Activated T-helper 2 cell treated with anti-CD3 and anti-CD28 coated beads, Interferon-gamma antibody, Interleukin-2, Interleukin-4, amounts not matched to agents 10 μg/mL and 5 μg/mL and 100 μg/mL, durations not matched to agents 14 hours and 24 hours and 36 hours (primary cell): Measurements from ENCODE around the gene RERG. TPM values are rescaled to one million over a fixed set of nuclear protein-coding genes. Genes with fewer than 3 reads are reported as not detected.

Source experiments
- DNase-seq: peaks from one replicate; pipeline ENCODE4 v3.0.0; 2021; ENCODE audit warnings: low spot score
- H3K27ac Mint-ChIP-seq: one replicate; pipeline ENCODE4 v1.8.0; 2021; ENCODE audit warnings: mixed read lengths
- H3K27me3 Mint-ChIP-seq: one replicate; pipeline ENCODE4 v1.8.0; 2021; ENCODE audit warnings: low read depth, mixed read lengths
- H3K36me3 Mint-ChIP-seq: one replicate; pipeline ENCODE4 v1.8.0; 2021; ENCODE audit warnings: low read depth, mixed read lengths
- H3K4me1 Mint-ChIP-seq: one replicate; pipeline ENCODE4 v1.8.0; 2021; ENCODE audit warnings: low read depth, mixed read lengths
- H3K4me3 Mint-ChIP-seq: one replicate; pipeline ENCODE4 v1.8.0; 2021; ENCODE audit warnings: low read depth, mild to moderate bottlenecking, moderate library complexity, mixed read lengths
- H3K9me3 Mint-ChIP-seq: one replicate; pipeline ENCODE4 v1.8.0; 2021; ENCODE audit warnings: mixed read lengths
- intact Hi-C: fragments of 100-400 bp; cut with micrococcal nuclease; formaldehyde crosslinking; loops from one replicate; pipeline ENCODE4 v1.15.1; 2023
- total RNA-seq: library from RNA; stranded (reverse); gene quantifications from 2 replicates; pipeline ENCODE4 v1.2.3, GENCODE V29; 2022

Gene RERG
- total RNA-seq, 1 donor from 2014 or later = not detected

- Mint-ChIP-seq H3K4me1 (no peaks in the 10 kb centered on the region), H3K27ac (no peak overlapping the region), H3K4me3 (no peak overlapping the region), H3K36me3 (no peaks in the 10 kb centered on the region), H3K27me3 (peaks cover 6% of the 10 kb centered on the region), H3K9me3 (no peaks in the 10 kb centered on the region)
- DNase-seq = no peak
- intact Hi-C loops = no loop called here
These were observed 25.0 kb downstream of the RERG start for GRCh38 chr12:15196221-15196620.

- Mint-ChIP-seq H3K27me3 (peaks cover 6% of the 10 kb centered on the region), H3K9me3 (no peaks in the 10 kb centered on the region), H3K27ac (no peak overlapping the region), H3K36me3 (no peaks in the 10 kb centered on the region), H3K4me1 (no peaks in the 10 kb centered on the region), H3K4me3 (no peak overlapping the region)
- DNase-seq = no peak
- intact Hi-C loops = no loop called here
These were observed 26.5 kb downstream of the RERG start for GRCh38 chr12:15194456-15195368.

DNA sequence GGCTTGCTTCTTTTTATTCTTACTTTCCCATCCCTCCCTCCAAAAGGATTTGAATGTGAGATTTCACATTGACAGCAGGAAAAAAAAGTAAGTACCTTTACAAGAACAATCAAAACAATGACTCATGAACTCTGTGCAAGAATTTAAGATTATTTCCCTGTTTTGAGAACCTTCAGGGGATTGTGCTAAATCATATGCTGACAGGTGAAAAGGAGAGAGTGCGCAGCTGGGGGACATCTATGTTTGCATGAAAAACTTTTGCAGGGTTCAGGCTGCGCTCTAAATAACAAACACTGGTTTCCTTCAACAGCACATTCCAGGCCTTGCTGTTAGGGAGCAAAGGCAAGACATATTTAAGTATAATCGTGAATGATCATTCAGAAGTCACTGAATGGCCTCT is 27.3 kb downstream of the RERG start:
- H3K36me3 Mint-ChIP-seq = no peaks in the 10 kb centered on the region
- H3K27me3 Mint-ChIP-seq = peaks cover 6% of the 10 kb centered on the region
- H3K4me1 Mint-ChIP-seq = no peaks in the 10 kb centered on the region
- H3K27ac Mint-ChIP-seq = no peak overlapping the region
- no peak for DNase-seq
- no peak overlapping the region for H3K4me3 Mint-ChIP-seq
- intact Hi-C loops = no loop called here
- no peaks in the 10 kb centered on the region for H3K9me3 Mint-ChIP-seq

DNA sequence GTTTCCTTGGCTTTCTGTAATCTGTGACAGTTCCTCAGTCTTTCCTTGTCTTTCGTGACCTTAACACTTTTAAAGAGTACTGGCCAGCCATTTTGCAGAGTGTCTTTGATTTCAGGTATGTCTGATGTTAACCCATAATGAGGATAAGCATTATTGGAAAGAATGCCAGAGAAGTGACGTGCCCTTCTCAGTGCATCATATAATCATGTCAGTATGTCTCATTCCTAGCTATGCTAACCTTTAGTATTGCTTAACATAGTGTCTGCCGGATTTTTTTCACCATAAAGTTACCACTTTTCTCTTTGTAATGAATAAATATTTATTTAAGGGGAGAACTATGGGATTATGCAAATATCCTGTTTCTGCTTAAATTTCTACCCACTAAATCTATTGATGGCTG is 28.5 kb downstream of the RERG start:
- no peak overlapping the region for H3K27ac Mint-ChIP-seq
- no peak overlapping the region for H3K4me3 Mint-ChIP-seq
- no peaks in the 10 kb centered on the region for H3K9me3 Mint-ChIP-seq
- peaks cover 6% of the 10 kb centered on the region for H3K27me3 Mint-ChIP-seq
- no peak for DNase-seq
- no peaks in the 10 kb centered on the region for H3K4me1 Mint-ChIP-seq
- intact Hi-C loops = no loop called here
- H3K36me3 Mint-ChIP-seq = no peaks in the 10 kb centered on the region

DNA sequence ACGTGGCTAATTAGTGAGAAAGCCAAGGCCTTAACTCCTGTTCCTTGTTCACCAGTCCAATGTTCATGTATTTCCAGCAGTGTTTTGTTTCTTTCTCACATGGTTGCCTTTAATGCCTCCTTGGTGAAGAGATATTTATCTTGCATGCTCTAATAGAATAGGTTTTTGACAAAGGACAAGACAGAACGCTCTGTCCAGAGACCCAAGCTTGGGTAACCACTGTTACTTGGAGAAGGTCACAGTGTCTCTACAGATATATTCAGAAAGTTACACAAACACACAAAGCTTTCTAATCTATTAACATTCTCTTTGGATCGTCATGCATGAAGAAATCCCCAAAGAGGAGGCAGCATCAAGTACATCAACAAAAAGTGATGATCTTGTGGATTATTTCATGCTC is 33.1 kb downstream of the RERG start:
- H3K27ac Mint-ChIP-seq = no peak overlapping the region
- no peaks in the 10 kb centered on the region for H3K36me3 Mint-ChIP-seq
- intact Hi-C loops = no loop called here
- H3K4me1 Mint-ChIP-seq = no peaks in the 10 kb centered on the region
- no peaks in the 10 kb centered on the region for H3K9me3 Mint-ChIP-seq
- H3K4me3 Mint-ChIP-seq = no peak overlapping the region
- DNase-seq = no peak
- peaks cover 5% of the 10 kb centered on the region for H3K27me3 Mint-ChIP-seq

GRCh38 chr12:15186597-15186996 is 34.6 kb downstream of the RERG start:
- DNase-seq = no peak
- intact Hi-C loops = no loop called here
- no peaks in the 10 kb centered on the region for H3K9me3 Mint-ChIP-seq
- H3K27me3 Mint-ChIP-seq = peaks cover 5% of the 10 kb centered on the region
- H3K4me3 Mint-ChIP-seq = no peak overlapping the region
- H3K36me3 Mint-ChIP-seq = no peaks in the 10 kb centered on the region
- no peak overlapping the region for H3K27ac Mint-ChIP-seq
- no peaks in the 10 kb centered on the region for H3K4me1 Mint-ChIP-seq

DNA sequence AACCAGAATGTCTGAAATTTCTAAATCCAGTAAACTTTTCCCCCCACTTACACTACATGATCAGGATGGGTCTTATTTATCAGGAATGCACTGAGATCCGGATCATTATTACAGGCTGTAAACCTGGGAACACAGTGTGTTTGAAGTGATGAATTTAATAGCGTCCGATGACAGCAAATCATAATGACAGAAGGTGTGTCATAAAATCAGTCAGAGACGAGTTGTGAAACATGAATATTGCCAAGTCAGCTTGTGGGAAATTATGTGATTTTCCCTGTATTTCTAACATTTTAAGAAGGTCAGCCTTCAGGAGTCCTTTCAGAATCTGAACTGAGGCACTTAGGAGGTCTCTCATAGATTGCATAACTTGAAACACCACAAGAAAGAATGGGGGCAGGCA is 36.7 kb downstream of the RERG start:
- Mint-ChIP-seq H3K4me1 (no peaks in the 10 kb centered on the region), H3K9me3 (no peaks in the 10 kb centered on the region), H3K4me3 (no peak overlapping the region), H3K27me3 (peaks cover 5% of the 10 kb centered on the region), H3K27ac (no peak overlapping the region), H3K36me3 (no peaks in the 10 kb centered on the region)
- intact Hi-C loops = no loop called here
- no peak for DNase-seq

- intact Hi-C loops = no loop called here
These were observed 37.4 kb downstream of the RERG start for GRCh38 chr12:15183821-15184220.

DNA sequence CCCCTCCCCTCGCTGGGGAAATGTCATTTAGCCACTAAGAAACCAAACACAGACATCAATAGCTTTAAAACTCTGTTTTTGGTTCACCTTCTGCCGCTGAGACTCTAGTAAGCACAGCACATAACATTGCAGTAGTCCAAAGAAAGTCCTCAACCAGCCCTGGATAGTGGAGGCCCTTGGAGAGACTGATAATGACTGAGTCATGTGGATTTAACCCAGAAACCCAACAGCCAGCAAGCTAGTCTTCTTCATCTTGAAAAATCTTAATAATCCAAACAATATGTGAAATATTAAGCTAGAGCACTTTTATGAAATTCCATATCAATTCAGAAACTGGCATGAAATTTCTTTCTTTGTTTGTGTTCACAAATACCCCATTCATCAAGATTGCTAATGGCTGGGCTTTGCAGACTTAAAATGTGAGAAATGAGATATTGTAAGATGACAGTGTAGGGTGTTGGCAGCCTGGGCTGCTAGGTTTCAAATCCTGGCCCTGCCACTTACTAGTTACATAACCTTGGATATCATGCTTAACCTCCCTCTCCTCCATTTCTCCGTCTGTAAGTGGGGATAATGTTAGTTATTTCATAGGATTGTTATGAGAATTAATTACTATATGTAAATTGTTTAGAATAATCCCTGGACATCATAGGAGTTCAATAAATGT is 40.1 kb downstream of the RERG start:
- Mint-ChIP-seq H3K4me3 (no peak overlapping the region), H3K36me3 (no peaks in the 10 kb centered on the region), H3K9me3 (no peaks in the 10 kb centered on the region), H3K27me3 (peaks cover 5% of the 10 kb centered on the region), H3K27ac (no peak overlapping the region), H3K4me1 (no peaks in the 10 kb centered on the region)
- intact Hi-C loops = no loop called here
- no peak for DNase-seq

More at GRCh38 chr12:15183821-15184220, 37.4 kb downstream of the RERG start:
- no peaks in the 10 kb centered on the region for H3K9me3 Mint-ChIP-seq
- H3K27me3 Mint-ChIP-seq = peaks cover 5% of the 10 kb centered on the region
- H3K36me3 Mint-ChIP-seq = no peaks in the 10 kb centered on the region
- no peak for DNase-seq
- H3K27ac Mint-ChIP-seq = no peak overlapping the region
- no peaks in the 10 kb centered on the region for H3K4me1 Mint-ChIP-seq
- no peak overlapping the region for H3K4me3 Mint-ChIP-seq

DNA sequence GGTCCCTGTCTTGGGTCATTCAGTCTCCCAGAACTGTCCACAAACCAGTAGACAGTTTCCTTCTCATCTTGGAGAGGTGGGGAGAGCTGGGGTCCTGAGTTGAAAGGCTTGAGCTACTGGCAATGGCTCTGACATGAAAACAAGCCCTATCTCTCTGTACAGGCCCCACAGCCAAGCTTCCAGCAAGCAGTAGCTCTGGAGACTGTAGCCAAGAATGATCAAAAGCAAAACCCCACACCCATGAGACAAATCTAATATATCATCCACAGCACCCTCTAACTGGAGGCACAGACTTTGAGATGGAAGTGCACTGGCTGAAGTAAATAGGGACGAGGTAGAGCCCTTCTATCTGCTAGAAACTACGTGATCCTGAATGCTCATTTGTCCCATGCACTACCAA is 40.9 kb downstream of the RERG start:
- Mint-ChIP-seq H3K4me3 (no peak overlapping the region), H3K4me1 (no peaks in the 10 kb centered on the region), H3K9me3 (no peaks in the 10 kb centered on the region), H3K27me3 (peaks cover 4% of the 10 kb centered on the region), H3K27ac (no peak overlapping the region), H3K36me3 (no peaks in the 10 kb centered on the region)
- intact Hi-C loops = no loop called here
- DNase-seq = no peak

GRCh38 chr12:15179672-15180071 is 41.5 kb downstream of the RERG start:
- no peak overlapping the region for H3K27ac Mint-ChIP-seq
- H3K4me3 Mint-ChIP-seq = no peak overlapping the region
- intact Hi-C loops = no loop called here
- no peaks in the 10 kb centered on the region for H3K36me3 Mint-ChIP-seq
- peaks cover 3% of the 10 kb centered on the region for H3K27me3 Mint-ChIP-seq
- H3K9me3 Mint-ChIP-seq = no peaks in the 10 kb centered on the region
- DNase-seq = no peak
- H3K4me1 Mint-ChIP-seq = no peaks in the 10 kb centered on the region

DNA sequence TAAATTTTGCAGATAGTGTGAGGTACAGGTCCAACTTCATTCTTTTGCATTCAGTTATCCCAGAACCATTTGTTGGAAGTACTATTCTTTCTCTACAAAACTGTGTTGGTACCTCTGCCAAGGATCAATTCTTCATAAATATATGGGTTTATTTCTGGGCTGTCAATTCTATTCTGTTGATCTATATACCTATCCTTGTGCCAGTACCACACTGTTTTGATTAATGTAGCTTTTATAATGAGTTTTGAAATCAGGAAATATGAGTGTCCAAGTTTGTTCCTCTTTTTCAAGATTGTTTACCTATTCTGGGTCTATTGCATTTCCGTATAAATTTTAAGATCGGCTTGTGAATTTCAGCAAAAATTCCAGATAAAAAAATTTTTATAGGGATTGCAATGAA is 48.1 kb downstream of the RERG start:
- no peaks in the 10 kb centered on the region for H3K4me1 Mint-ChIP-seq
- H3K27ac Mint-ChIP-seq = no peak overlapping the region
- no peaks in the 10 kb centered on the region for H3K9me3 Mint-ChIP-seq
- no peaks in the 10 kb centered on the region for H3K36me3 Mint-ChIP-seq
- intact Hi-C loops = no loop called here
- H3K4me3 Mint-ChIP-seq = no peak overlapping the region
- H3K27me3 Mint-ChIP-seq = peaks cover 5% of the 10 kb centered on the region
- DNase-seq = no peak

DNA sequence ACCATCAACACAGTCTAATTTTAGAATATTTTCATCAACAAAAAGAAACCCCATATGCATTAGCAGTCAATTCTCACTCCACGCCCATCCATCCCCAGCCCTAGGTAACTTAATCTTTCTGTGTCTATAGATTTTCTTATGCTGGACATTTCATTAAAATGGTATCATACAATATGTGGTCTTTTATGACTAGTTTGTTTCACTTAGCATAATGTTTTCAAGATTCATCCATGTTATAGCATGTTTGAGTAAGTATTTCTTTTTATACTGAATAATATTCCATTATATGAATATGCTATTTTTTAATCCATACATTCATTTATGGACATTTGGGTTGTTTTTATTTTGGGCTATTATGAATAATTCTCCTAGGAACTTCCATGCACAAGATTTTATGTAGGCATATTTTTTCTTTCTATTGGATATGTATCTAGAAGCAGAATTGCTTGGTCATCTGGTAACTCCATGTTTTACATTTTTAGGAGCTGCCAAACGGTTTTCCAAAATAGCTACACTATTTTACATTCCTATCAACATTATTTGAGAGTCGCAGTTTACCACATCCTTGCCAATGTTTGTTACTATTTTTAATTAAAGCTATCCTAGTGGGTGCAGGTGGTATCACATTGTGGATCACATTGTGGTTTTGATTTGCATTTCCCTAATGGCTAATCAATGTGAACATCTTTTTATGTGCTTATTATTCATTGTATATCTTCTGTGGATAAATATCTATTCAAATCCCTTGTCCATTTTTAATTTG is 49.0 kb downstream of the RERG start:
- Mint-ChIP-seq H3K4me1 (no peaks in the 10 kb centered on the region), H3K9me3 (no peaks in the 10 kb centered on the region), H3K4me3 (no peak overlapping the region), H3K36me3 (no peaks in the 10 kb centered on the region), H3K27me3 (peaks cover 5% of the 10 kb centered on the region), H3K27ac (no peak overlapping the region)
- intact Hi-C loops = no loop called here
- no peak for DNase-seq
